Activated naive CD4-positive, alpha-beta T cell treated with anti-CD3 and anti-CD28 coated beads, Interleukin-2, amount 50 U/mL, for 72 hours (primary cell): ENCODE results near the gene ANKRD13D. TPM values are rescaled to one million over a fixed set of nuclear protein-coding genes. Genes with fewer than 3 reads are reported as not detected.

Experiments
- ATAC-seq, 2 donors: fragments of 150-1000 bp; cut with Tn5 transposase; 2 replicates each; pipeline ENCODE4 v1.10.0; 2021; ENCODE audit warnings: mild to moderate bottlenecking in 2 of 2, moderate library complexity in 2 of 2
- DNase-seq, 2 donors: peaks; one replicate each; pipeline ENCODE4 v3.0.0; 2021 to 2022; ENCODE audit warnings: low spot score in 2 of 2
- H3K27ac Mint-ChIP-seq, 2 donors: one replicate each; pipeline ENCODE4 v1.8.0; 2022; ENCODE audit warnings: mild to moderate bottlenecking in 2 of 2, mixed read lengths in 2 of 2
- H3K36me3 Mint-ChIP-seq, 2 donors: one replicate each; pipeline ENCODE4 v1.8.0; 2022; ENCODE audit warnings: mixed read lengths in 2 of 2
- H3K9me3 Mint-ChIP-seq, 2 donors: one replicate each; pipeline ENCODE4 v1.8.0; 2022; ENCODE audit warnings: mixed read lengths in 2 of 2
- total RNA-seq, 2 donors: library from RNA; stranded (reverse); gene quantifications; one replicate each; pipeline ENCODE4 v1.2.3, GENCODE V29; 2022

Gene ANKRD13D
- total RNA-seq = 100 to 1,000 TPM in 1 of 2 donors, 10 to 100 TPM in 1; 76.0 to 213 TPM

- DNase-seq (no peak), ATAC-seq (no peak)
- Mint-ChIP-seq H3K9me3 (no peaks in the 10 kb centered on the region), H3K27ac (peak within 1 kb of the TSS; percentile 98), H3K36me3 (peaks cover 19 to 41% of the 10 kb centered on the region in 2 donors)
These were observed at the start of gene ANKRD13D for GRCh38 chr11:67289226-67289650. Gene ANKRD13D, plus strand, starts transcription at chr11:67289303. Its CDS starts 158 bp downstream, at chr11:67289461.

DNA sequence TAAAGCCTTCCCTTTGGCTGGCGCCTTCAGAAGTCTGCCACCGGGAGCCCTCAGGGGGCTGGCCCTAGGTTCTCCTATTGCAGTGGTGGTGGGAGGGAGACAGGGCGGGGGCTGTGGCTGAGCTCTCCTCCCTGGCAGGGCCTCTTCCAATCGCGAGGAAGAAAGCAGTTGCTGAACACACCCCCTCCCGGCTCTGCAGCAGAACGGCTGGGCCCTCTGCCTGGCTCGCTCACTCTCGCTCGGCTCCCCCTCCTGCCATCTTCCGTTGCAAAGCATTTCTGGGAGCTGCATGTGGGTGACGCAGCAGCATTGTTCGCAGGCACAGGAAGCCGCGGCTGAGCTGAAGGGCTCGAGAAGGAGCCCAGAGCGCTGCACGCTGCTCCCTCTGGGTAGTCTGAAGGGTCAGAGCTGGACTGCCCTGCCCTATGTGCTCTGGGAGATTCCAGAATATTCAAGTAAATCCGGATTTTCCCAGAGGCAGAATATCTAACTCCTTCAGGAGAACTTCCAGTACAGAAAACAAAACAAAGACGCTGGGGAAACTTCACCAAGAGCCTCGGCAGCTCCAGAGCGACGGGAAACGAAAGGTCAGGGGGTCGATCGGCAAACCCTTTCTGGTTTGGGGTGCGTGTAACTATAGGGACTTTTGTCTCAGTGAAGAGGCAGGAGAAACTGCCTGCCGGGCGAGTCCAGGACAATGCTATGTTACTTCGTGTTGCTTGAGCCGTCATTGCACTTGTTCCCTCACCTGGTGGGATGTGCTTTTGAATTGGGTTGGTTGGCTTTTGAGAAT lies 49.1 kb upstream of the ANKRD13D start:
- DNase-seq = peak; percentile 93 to 96
- ATAC-seq = peak; percentile 92
- no peaks in the 10 kb centered on the region for H3K9me3 Mint-ChIP-seq
- peak overlapping the region; percentile 99 to 100 for H3K27ac Mint-ChIP-seq
- peaks cover 44 to 50% of the 10 kb centered on the region in 2 donors for H3K36me3 Mint-ChIP-seq

DNA sequence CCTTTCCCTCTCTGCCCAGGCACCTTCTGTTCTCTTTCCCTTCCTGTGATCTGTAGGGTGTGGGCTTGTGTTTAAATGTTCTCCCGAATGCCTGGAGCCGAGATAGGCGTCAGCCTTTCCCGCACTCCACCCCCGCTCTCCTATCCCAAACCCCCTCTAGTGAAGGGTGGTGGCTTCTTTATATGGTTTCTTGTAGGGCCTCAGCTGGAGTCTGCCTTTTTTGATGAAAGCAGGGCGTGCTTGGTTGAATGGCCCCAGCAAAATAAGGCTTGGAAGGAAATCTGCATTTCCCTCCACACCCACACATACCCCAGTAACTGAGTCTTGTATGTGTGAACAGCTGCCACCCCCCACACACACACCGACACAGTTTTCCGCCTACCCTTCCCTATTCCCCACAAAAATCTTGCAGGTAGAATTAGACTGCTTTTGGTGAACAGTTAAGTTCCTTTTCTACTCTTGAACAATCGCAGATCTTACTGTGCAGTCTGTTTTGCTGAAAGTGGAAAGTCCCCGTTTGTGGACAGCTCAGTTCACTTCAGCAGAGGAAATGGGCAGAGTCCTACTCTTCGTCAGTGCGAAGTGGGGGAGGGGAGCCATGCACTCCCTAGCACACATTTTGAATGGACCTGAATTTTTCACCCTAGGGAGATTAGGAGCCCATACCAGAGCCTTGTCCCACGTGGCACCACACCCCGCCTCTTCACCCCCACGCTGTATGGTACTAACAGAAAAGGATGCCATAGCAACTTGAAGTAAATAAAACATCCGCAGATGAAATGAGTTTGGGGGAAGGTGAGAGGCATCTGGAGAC lies 48.3 kb upstream of the ANKRD13D start:
- DNase-seq (peak; percentile 80 to 83), ATAC-seq (peak; percentile 54 to 56)
- H3K9me3 Mint-ChIP-seq = no peaks in the 10 kb centered on the region
- H3K27ac Mint-ChIP-seq = peak overlapping the region; percentile 99 to 100
- H3K36me3 Mint-ChIP-seq = peaks cover 45 to 58% of the 10 kb centered on the region in 2 donors

- Mint-ChIP-seq H3K36me3 (peaks cover 50 to 68% of the 10 kb centered on the region in 2 donors), H3K27ac (peak overlapping the region; percentile 99 to 100), H3K9me3 (no peaks in the 10 kb centered on the region)
- ATAC-seq = no peak
- DNase-seq = no peak
These were observed 46.6 kb upstream of the ANKRD13D start for GRCh38 chr11:67242548-67242947.

- no peak for DNase-seq
- no peaks in the 10 kb centered on the region for H3K9me3 Mint-ChIP-seq
- peak overlapping the region; percentile 99 to 100 for H3K27ac Mint-ChIP-seq
- ATAC-seq = no peak
- H3K36me3 Mint-ChIP-seq = peaks cover 54 to 72% of the 10 kb centered on the region in 2 donors
These were observed 46.1 kb upstream of the ANKRD13D start for GRCh38 chr11:67243051-67243450.

- ATAC-seq (no peak), DNase-seq (no peak)
- H3K27ac Mint-ChIP-seq = peak overlapping the region in 1 of 2 donors; percentile 73
- H3K9me3 Mint-ChIP-seq = no peaks in the 10 kb centered on the region
- H3K36me3 Mint-ChIP-seq = peaks cover 68 to 89% of the 10 kb centered on the region in 2 donors
These were observed 44.1 kb upstream of the ANKRD13D start for GRCh38 chr11:67245046-67245445.

GRCh38 chr11:67247946-67248550 lies 41.1 kb upstream of the ANKRD13D start:
- DNase-seq (no peak), ATAC-seq (no peak)
- H3K9me3 Mint-ChIP-seq = no peaks in the 10 kb centered on the region

GRCh38 chr11:67248653-67249052 lies 40.5 kb upstream of the ANKRD13D start:
- ATAC-seq (no peak), DNase-seq (no peak)
- Mint-ChIP-seq H3K36me3 (peaks cover 39 to 58% of the 10 kb centered on the region in 2 donors), H3K9me3 (no peaks in the 10 kb centered on the region), H3K27ac (peak overlapping the region; percentile 53 to 60)

More at GRCh38 chr11:67247946-67248550, 41.1 kb upstream of the ANKRD13D start:
- Mint-ChIP-seq H3K36me3 (peaks cover 41 to 61% of the 10 kb centered on the region in 2 donors), H3K27ac (peak overlapping the region; percentile 53 to 60)

- H3K36me3 Mint-ChIP-seq = peaks cover 46 to 55% of the 10 kb centered on the region in 2 donors
- no peaks in the 10 kb centered on the region for H3K9me3 Mint-ChIP-seq
- no peak for DNase-seq
- no peak for ATAC-seq
- H3K27ac Mint-ChIP-seq = peak overlapping the region; percentile 50 to 53
These were observed 38.8 kb upstream of the ANKRD13D start for GRCh38 chr11:67250059-67251043.

GRCh38 chr11:67251841-67252240 lies 37.3 kb upstream of the ANKRD13D start:
- DNase-seq (no peak), ATAC-seq (no peak)
- peaks cover 43 to 49% of the 10 kb centered on the region in 2 donors for H3K36me3 Mint-ChIP-seq
- no peaks in the 10 kb centered on the region for H3K9me3 Mint-ChIP-seq
- peak overlapping the region; percentile 64 to 87 for H3K27ac Mint-ChIP-seq

GRCh38 chr11:67252831-67253239 lies 36.3 kb upstream of the ANKRD13D start:
- ATAC-seq (peak; percentile 43 to 70), DNase-seq (no peak)
- Mint-ChIP-seq H3K9me3 (no peaks in the 10 kb centered on the region), H3K27ac (no peak overlapping the region), H3K36me3 (peaks cover 42 to 49% of the 10 kb centered on the region in 2 donors)

GRCh38 chr11:67253872-67254624 lies 35.1 kb upstream of the ANKRD13D start:
- DNase-seq = no peak
- peak overlapping the region; percentile 63 to 73 for H3K27ac Mint-ChIP-seq
- peak in 1 of 2 donors; percentile 25 for ATAC-seq
- no peaks in the 10 kb centered on the region for H3K9me3 Mint-ChIP-seq
- peaks cover 32 to 37% of the 10 kb centered on the region in 2 donors for H3K36me3 Mint-ChIP-seq

DNA sequence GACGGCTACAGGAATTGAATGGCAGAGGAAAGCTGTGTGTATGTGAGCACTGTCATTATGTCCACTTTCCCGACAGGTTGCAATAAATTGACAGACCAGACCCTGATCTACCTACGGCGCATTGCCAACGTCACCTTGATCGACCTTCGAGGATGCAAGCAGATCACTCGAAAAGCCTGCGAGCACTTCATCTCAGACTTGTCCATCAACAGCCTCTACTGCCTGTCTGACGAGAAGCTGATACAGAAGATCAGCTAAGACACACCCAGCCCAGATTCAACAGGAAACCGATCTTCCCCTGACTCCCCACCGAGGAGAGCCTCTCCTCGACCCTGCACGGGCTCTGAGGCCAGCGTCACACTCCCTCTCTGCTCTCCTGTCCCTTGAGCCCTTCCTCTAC lies 34.3 kb upstream of the ANKRD13D start:
- peak overlapping the region; percentile 63 to 88 for H3K27ac Mint-ChIP-seq
- H3K36me3 Mint-ChIP-seq = peaks cover 25 to 30% of the 10 kb centered on the region in 2 donors
- no peak for ATAC-seq
- DNase-seq = no peak
- H3K9me3 Mint-ChIP-seq = no peaks in the 10 kb centered on the region

- Mint-ChIP-seq H3K27ac (peak overlapping the region; percentile 63 to 88), H3K9me3 (no peaks in the 10 kb centered on the region), H3K36me3 (peaks cover 21 to 26% of the 10 kb centered on the region in 2 donors)
- DNase-seq (no peak), ATAC-seq (no peak)
These were observed 33.8 kb upstream of the ANKRD13D start for GRCh38 chr11:67255353-67255752.

GRCh38 chr11:67255864-67256263 lies 33.2 kb upstream of the ANKRD13D start:
- peaks cover 21 to 26% of the 10 kb centered on the region in 2 donors for H3K36me3 Mint-ChIP-seq

More at GRCh38 chr11:67255864-67256263, 33.2 kb upstream of the ANKRD13D start:
- DNase-seq (no peak), ATAC-seq (no peak)
- H3K27ac Mint-ChIP-seq = peak overlapping the region; percentile 63 to 88
- H3K9me3 Mint-ChIP-seq = no peaks in the 10 kb centered on the region
